H9 (cell line): ENCODE measurements around the gene NSUN3. TPM values are rescaled to one million over a fixed set of nuclear protein-coding genes. Genes with fewer than 3 reads are reported as not detected.

Experiments
- DNase-seq: peaks from one replicate; pipeline ENCODE4 v3.0.0-alpha.2; 2017
- H2AFZ ChIP-seq: one replicate; pipeline ENCODE4 v1.6.1; 2013; ENCODE audit warnings: mild to moderate bottlenecking, low read length, control low read depth, moderate library complexity
- H2AK5ac ChIP-seq: 2 replicates; pipeline ENCODE4 v1.6.1; 2013; ENCODE audit warnings: low read length, control low read depth, mixed read lengths; ENCODE audit not compliant: insufficient read length
- H2BK120ac ChIP-seq: one replicate; pipeline ENCODE4 v1.6.1; 2013; ENCODE audit warnings: low read depth, mild to moderate bottlenecking, low read length, control low read depth, inconsistent platforms; ENCODE audit not compliant: poor library complexity, severe bottlenecking
- H2BK12ac ChIP-seq: 2 replicates; pipeline ENCODE4 v1.6.1; 2013; ENCODE audit warnings: low read length, control low read depth, mixed read lengths, low read depth; ENCODE audit not compliant: insufficient read length
- H2BK15ac ChIP-seq: 2 replicates; pipeline ENCODE4 v1.6.1; 2013; ENCODE audit warnings: low read depth, low read length, control low read depth
- H2BK20ac ChIP-seq: one replicate; pipeline ENCODE4 v1.6.1; 2013; ENCODE audit warnings: low read depth, mild to moderate bottlenecking, low read length, control low read depth, inconsistent platforms; ENCODE audit not compliant: poor library complexity, severe bottlenecking
- H2BK5ac ChIP-seq: 2 replicates; pipeline ENCODE4 v1.6.1; 2013; ENCODE audit warnings: low read length, control low read depth, mixed read lengths; ENCODE audit not compliant: insufficient read length
- H3K14ac ChIP-seq: 2 replicates; pipeline ENCODE4 v1.6.1; 2013; ENCODE audit warnings: low read length, control low read depth; ENCODE audit not compliant: insufficient read depth
- H3K18ac ChIP-seq: 2 replicates; pipeline ENCODE4 v1.6.1; 2013; ENCODE audit warnings: low read depth, mild to moderate bottlenecking, mixed read lengths, low read length, control low read depth; ENCODE audit not compliant: insufficient read length
- H3K23ac ChIP-seq: 2 replicates; pipeline ENCODE4 v1.6.1; 2013; ENCODE audit warnings: low read length, control low read depth, mixed read lengths, low read depth; ENCODE audit not compliant: insufficient read length
- H3K23me2 ChIP-seq: 2 replicates; pipeline ENCODE4 v1.6.1; 2013; ENCODE audit warnings: low read depth, mild to moderate bottlenecking, mixed read lengths, low read length, control low read depth; ENCODE audit not compliant: insufficient read length, poor library complexity, severe bottlenecking
- H3K27ac ChIP-seq: 2 replicates; pipeline ENCODE4 v1.5.1; 2013; ENCODE audit warnings: low read length, control low read depth, mixed read lengths, low read depth; ENCODE audit not compliant: insufficient read length
- H3K27me3 ChIP-seq: 2 replicates; pipeline ENCODE4 v1.6.1; 2013; ENCODE audit warnings: low read length, control low read depth, inconsistent platforms; ENCODE audit not compliant: insufficient read depth
- H3K4ac ChIP-seq: 2 replicates; pipeline ENCODE4 v1.6.1; 2013; ENCODE audit warnings: low read depth, mild to moderate bottlenecking, control low read depth, inconsistent platforms, low read length, moderate library complexity
- H3K4me1 ChIP-seq: 2 replicates; pipeline ENCODE4 v1.6.1; 2013; ENCODE audit warnings: low read length, control low read depth, inconsistent platforms; ENCODE audit not compliant: insufficient read depth
- H3K4me2 ChIP-seq: 2 replicates; pipeline ENCODE4 v1.6.1; 2013; ENCODE audit warnings: low read length, control low read depth, mixed read lengths; ENCODE audit not compliant: insufficient read length, insufficient read depth
- H3K56ac ChIP-seq: 2 replicates; pipeline ENCODE4 v1.6.1; 2013; ENCODE audit warnings: low read depth, mild to moderate bottlenecking, mixed read lengths, low read length, control low read depth; ENCODE audit not compliant: insufficient read length
- H3K79me1 ChIP-seq: 2 replicates; pipeline ENCODE4 v1.6.1; 2013; ENCODE audit warnings: low read depth, mild to moderate bottlenecking, moderate library complexity, low read length, control low read depth, inconsistent platforms; ENCODE audit not compliant: insufficient read depth, poor library complexity, severe bottlenecking
- H3K79me2 ChIP-seq: 2 replicates; pipeline ENCODE4 v1.6.1; 2013; ENCODE audit warnings: low read length, control low read depth, inconsistent platforms; ENCODE audit not compliant: insufficient read depth
- H3K9ac ChIP-seq: 2 replicates; pipeline ENCODE4 v1.6.1; 2013; ENCODE audit warnings: low read length, control low read depth, mixed read lengths; ENCODE audit not compliant: insufficient read length; ENCODE audit errors: extremely low read depth
- H3K9me3 ChIP-seq: one replicate; pipeline ENCODE4 v1.6.1; 2013; ENCODE audit warnings: low read depth, low read length, inconsistent platforms; ENCODE audit not compliant: control insufficient read depth
- H3T11ph ChIP-seq: one replicate; pipeline ENCODE4 v1.6.1; 2013; ENCODE audit warnings: mild to moderate bottlenecking, low read length, control low read depth, inconsistent platforms
- H4K20me1 ChIP-seq: one replicate; pipeline ENCODE4 v1.6.1; 2013; ENCODE audit not compliant: control insufficient read depth, insufficient read length, insufficient read depth
- H4K5ac ChIP-seq: 2 replicates; pipeline ENCODE4 v1.6.1; 2013; ENCODE audit warnings: low read depth, mild to moderate bottlenecking, mixed read lengths, low read length, control low read depth; ENCODE audit not compliant: insufficient read length
- H4K8ac ChIP-seq: replicated peaks from 2 replicates; pipeline ENCODE4 v1.6.1; 2013; ENCODE audit warnings: low read length, control low read depth, mixed read lengths, low read depth; ENCODE audit not compliant: insufficient read length
- H4K91ac ChIP-seq: 2 replicates; pipeline ENCODE4 v1.6.1; 2013; ENCODE audit warnings: low read depth, mild to moderate bottlenecking, moderate library complexity, mixed read lengths, low read length, control low read depth; ENCODE audit not compliant: insufficient read length
- H3K27ac Mint-ChIP-seq, 3 experiments: 2 replicates in 2 of 3; 3 replicates in 1 of 3; pipeline ENCODE4 v1.8.0; 2020 to 2021; ENCODE audit warnings: mixed read lengths in 3 of 3, mild to moderate bottlenecking in 1 of 3, moderate library complexity in 1 of 3
- H3K27me3 Mint-ChIP-seq: 2 replicates; pipeline ENCODE4 v1.8.0; 2021; ENCODE audit warnings: low read depth, mild to moderate bottlenecking, moderate library complexity, mixed read lengths
- H3K36me3 Mint-ChIP-seq, 3 experiments: 2 replicates in 2 of 3; 3 replicates in 1 of 3; pipeline ENCODE4 v1.8.0; 2020 to 2021; ENCODE audit warnings: low read depth in 3 of 3, mixed read lengths in 3 of 3; ENCODE audit not compliant: insufficient read depth in 1 of 3
- H3K4me1 Mint-ChIP-seq, 2 experiments: 2 replicates each; pipeline ENCODE4 v1.8.0; 2020; ENCODE audit warnings: mixed read lengths in 2 of 2
- H3K4me3 Mint-ChIP-seq, 2 experiments: 2 replicates in 1 of 2; 3 replicates in 1 of 2; pipeline ENCODE4 v1.8.0; 2020 to 2021; ENCODE audit warnings: mild to moderate bottlenecking in 2 of 2, mixed read lengths in 2 of 2, moderate library complexity in 1 of 2
- H3K9me3 Mint-ChIP-seq, 2 experiments: 2 replicates in 1 of 2; 3 replicates in 1 of 2; pipeline ENCODE4 v1.8.0; 2020; ENCODE audit warnings: mild to moderate bottlenecking in 2 of 2, mixed read lengths in 2 of 2, moderate library complexity in 1 of 2
- WGBS: extraction: QIAGEN DNeasy Blood & Tissue Kit; methylation state at CpG from one replicate; pipeline ENCODE4 v1.1.7; 2013; ENCODE audit warnings: missing lambda C conversion rate, low lambda C conversion rate, mixed read lengths; ENCODE audit not compliant: insufficient read length; ENCODE audit errors: extremely low coverage; 5-methylcytosine and 5-hydroxymethylcytosine counted together
- total RNA-seq: library from RNA; stranded (reverse); gene quantifications from 2 replicates; pipeline ENCODE4 v1.2.1, GENCODE V29; 2021
- TF ChIP-seq, protein P1 (sequence below): fragments of 200-600 bp; sonication (generic); conservative IDR thresholded peaks from 3 replicates; pipeline ENCODE4 v1.8.0; 2021; ENCODE audit warnings: antibody characterized with exemption, mild to moderate bottlenecking

Gene NSUN3
- total RNA-seq, 1 experiment from 2014 or later: 7.4 TPM

DNA sequence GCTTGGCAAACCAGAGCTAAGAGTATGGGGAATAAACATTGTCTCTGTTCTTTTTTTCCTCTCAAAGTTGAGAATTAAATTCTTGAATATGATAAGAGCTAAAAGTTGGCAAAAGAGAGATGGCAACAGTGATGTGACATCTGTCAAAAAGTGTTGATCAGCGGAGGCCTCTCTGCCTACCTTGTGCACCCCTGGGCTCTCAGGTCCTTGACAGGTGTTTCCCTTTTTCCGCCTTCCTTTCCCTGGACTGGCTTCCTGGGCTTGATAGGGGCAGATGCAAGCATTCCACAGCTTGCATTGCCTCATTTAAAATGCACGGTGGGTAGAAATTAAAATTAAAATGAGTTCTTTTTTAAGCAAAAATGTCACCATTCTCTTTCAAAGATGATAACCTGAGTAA is 84.2 kb downstream of the NSUN3 start:
- Histone ChIP-seq H3K27me3 (no peaks in the 10 kb centered on the region), H3K4me1 (no peaks in the 10 kb centered on the region; the same call in 1 of the 2 replicates), H3K4ac (no peak overlapping the region), H3K56ac (no peak overlapping the region), H3K27ac (no peak overlapping the region), H3K9ac (no peak overlapping the region), H4K91ac (no peak overlapping the region), H2BK5ac (no peak overlapping the region), H3T11ph (no peak overlapping the region), H2BK20ac (no peak overlapping the region), H2AFZ (no peak overlapping the region), H3K23me2 (no peaks in the 10 kb centered on the region), H3K79me2 (no peaks in the 10 kb centered on the region), H2BK120ac (no peak overlapping the region), H2BK15ac (no peak overlapping the region), H3K4me2 (peak overlapping the region; percentile 12), H2BK12ac (no peak overlapping the region), H3K23ac (no peak overlapping the region), H3K18ac (no peak overlapping the region), H3K9me3 (no peaks in the 10 kb centered on the region), H3K79me1 (no peaks in the 10 kb centered on the region), H3K14ac (no peak overlapping the region), H4K5ac (no peak overlapping the region), H4K20me1 (no peaks in the 10 kb centered on the region), H4K8ac (no peak overlapping the region), H2AK5ac (no peak overlapping the region)
- peaks cover 14 to 16% of the 10 kb centered on the region in 2 experiments for H3K4me1 Mint-ChIP-seq
- no peak for DNase-seq
- WGBS: no CpG with 5 or more reads among the region's 3 CpGs
- H3K9me3 Mint-ChIP-seq: peaks cover 0 to 12% of the 10 kb centered on the region in 2 experiments; a peak in 3 of 5 replicates
- peak overlapping the region in 1 of 2 experiments; percentile 33; a peak in 2 of 5 replicates for H3K4me3 Mint-ChIP-seq
- no peaks in the 10 kb centered on the region for H3K27me3 Mint-ChIP-seq
- TF ChIP-seq, protein P1, sequence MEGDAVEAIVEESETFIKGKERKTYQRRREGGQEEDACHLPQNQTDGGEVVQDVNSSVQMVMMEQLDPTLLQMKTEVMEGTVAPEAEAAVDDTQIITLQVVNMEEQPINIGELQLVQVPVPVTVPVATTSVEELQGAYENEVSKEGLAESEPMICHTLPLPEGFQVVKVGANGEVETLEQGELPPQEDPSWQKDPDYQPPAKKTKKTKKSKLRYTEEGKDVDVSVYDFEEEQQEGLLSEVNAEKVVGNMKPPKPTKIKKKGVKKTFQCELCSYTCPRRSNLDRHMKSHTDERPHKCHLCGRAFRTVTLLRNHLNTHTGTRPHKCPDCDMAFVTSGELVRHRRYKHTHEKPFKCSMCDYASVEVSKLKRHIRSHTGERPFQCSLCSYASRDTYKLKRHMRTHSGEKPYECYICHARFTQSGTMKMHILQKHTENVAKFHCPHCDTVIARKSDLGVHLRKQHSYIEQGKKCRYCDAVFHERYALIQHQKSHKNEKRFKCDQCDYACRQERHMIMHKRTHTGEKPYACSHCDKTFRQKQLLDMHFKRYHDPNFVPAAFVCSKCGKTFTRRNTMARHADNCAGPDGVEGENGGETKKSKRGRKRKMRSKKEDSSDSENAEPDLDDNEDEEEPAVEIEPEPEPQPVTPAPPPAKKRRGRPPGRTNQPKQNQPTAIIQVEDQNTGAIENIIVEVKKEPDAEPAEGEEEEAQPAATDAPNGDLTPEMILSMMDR: no peak
- H3K36me3 Mint-ChIP-seq: peaks cover 0 to 10% (median 0%) of the 10 kb centered on the region in 3 experiments; a peak in 2 of 7 replicates
- peak overlapping the region in 2 of 3 experiments; percentile 83 to 89; a peak in 4 of 7 replicates for H3K27ac Mint-ChIP-seq
